H1 (cell line): Measurements from ENCODE around the gene ELP1.

Source experiments
- EP300 ChIP-seq, 2 experiments: IDR thresholded peaks; 1 replicate in 1 of 2; 2 replicates in 1 of 2; pipeline ENCODE4 v1.6.1; 2011 to 2012; ENCODE audit warnings: low read depth in 2 of 2, low read length in 2 of 2, mild to moderate bottlenecking in 2 of 2, borderline replicate concordance in 1 of 2, inconsistent platforms in 1 of 2, moderate library complexity in 1 of 2
- EZH2 ChIP-seq: fragments of 200-600 bp; sonication (generic); IDR thresholded peaks from 2 replicates; pipeline ENCODE4 v1.7.1; 2012; ENCODE audit warnings: low read depth, mild to moderate bottlenecking, moderate library complexity, low read length, inconsistent platforms; ENCODE audit not compliant: severe bottlenecking
- NRF1 ChIP-seq: IDR thresholded peaks from 2 replicates; pipeline ENCODE4 v1.6.1; 2011; ENCODE audit warnings: mild to moderate bottlenecking, low read depth, low read length, improper control_type of control experiment
- TF ChIP-seq, protein P1 (sequence below), 3 experiments: IDR thresholded peaks; 1 replicate in 2 of 3; 2 replicates in 1 of 3; pipeline versions ENCODE4 v1.5.1 to v1.6.1; 2011; ENCODE audit warnings: low read length in 3 of 3, mild to moderate bottlenecking in 3 of 3, inconsistent platforms in 2 of 3, low read depth in 1 of 3, moderate library complexity in 1 of 3; ENCODE audit not compliant: insufficient read depth in 1 of 3; ENCODE audit errors: control extremely low read depth in 1 of 3

DNA sequence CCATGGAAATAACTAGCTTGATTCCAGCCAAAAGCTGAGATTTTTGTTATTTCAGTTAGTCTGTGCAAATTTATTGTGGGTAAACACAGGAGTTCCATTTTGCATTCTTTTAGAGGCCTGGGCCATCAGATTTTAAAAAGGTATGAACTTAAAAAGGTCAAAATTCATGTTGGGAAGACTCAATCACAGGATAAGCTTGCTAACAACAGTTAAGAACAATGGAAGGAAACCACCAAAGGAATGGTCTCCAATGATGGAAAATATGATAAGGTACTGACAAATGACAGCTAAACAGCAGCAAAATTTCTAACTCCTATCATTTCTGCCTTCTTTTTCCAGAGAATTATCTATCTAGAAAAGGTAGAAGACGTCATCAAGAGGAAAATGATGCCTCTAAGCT lies 16.2 kb upstream of the ELP1 start:
- TF ChIP-seq, protein P1, sequence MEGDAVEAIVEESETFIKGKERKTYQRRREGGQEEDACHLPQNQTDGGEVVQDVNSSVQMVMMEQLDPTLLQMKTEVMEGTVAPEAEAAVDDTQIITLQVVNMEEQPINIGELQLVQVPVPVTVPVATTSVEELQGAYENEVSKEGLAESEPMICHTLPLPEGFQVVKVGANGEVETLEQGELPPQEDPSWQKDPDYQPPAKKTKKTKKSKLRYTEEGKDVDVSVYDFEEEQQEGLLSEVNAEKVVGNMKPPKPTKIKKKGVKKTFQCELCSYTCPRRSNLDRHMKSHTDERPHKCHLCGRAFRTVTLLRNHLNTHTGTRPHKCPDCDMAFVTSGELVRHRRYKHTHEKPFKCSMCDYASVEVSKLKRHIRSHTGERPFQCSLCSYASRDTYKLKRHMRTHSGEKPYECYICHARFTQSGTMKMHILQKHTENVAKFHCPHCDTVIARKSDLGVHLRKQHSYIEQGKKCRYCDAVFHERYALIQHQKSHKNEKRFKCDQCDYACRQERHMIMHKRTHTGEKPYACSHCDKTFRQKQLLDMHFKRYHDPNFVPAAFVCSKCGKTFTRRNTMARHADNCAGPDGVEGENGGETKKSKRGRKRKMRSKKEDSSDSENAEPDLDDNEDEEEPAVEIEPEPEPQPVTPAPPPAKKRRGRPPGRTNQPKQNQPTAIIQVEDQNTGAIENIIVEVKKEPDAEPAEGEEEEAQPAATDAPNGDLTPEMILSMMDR (IDR thresholded peaks at IDR 0.05; ENCODE audit: control extremely low read depth in 1 of 3, insufficient read depth in 1 of 3, low read depth in 1 of 3, low read length in 3 of 3): no peak
- TF ChIP-seq EP300 (IDR thresholded peaks at IDR 0.05; ENCODE audit: borderline replicate concordance in 1 of 2, low read depth in 2 of 2, low read length in 2 of 2) (no peak), NRF1 (no peak), EZH2 (no peak)
